Measurements from ENCODE around the gene GCC2.

DNA sequence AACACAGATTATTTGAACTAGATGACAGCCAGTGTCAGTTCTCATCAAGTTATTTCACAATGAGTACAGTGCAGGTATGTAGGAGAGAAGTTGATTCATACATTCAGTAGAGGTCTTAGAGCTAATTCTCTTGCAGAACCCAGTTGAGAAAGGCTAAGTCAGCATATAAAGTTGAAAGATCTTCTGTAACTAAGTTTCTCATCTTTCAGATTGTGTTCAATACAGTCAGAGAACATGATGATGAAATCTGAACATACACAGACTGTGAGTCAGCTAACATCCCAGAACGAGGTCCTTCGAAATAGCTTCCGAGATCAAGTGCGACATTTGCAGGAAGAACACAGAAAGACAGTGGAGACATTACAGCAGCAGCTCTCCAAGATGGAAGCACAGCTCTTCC is 43.4 kb downstream of the GCC2 start:
- TF ChIP-seq, protein P1, sequence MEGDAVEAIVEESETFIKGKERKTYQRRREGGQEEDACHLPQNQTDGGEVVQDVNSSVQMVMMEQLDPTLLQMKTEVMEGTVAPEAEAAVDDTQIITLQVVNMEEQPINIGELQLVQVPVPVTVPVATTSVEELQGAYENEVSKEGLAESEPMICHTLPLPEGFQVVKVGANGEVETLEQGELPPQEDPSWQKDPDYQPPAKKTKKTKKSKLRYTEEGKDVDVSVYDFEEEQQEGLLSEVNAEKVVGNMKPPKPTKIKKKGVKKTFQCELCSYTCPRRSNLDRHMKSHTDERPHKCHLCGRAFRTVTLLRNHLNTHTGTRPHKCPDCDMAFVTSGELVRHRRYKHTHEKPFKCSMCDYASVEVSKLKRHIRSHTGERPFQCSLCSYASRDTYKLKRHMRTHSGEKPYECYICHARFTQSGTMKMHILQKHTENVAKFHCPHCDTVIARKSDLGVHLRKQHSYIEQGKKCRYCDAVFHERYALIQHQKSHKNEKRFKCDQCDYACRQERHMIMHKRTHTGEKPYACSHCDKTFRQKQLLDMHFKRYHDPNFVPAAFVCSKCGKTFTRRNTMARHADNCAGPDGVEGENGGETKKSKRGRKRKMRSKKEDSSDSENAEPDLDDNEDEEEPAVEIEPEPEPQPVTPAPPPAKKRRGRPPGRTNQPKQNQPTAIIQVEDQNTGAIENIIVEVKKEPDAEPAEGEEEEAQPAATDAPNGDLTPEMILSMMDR (IDR thresholded peaks at IDR 0.05): no peak
- TF ChIP-seq ZFX (IDR thresholded peaks at IDR 0.05; ENCODE audit: borderline replicate concordance): no peak
